ENCODE results near the gene DAG1. TPM values are rescaled to one million over a fixed set of nuclear protein-coding genes. Genes with fewer than 3 reads are reported as not detected.

DAG1 gene
- total and polyA plus RNA-seq, 2 experiments from 2014 or later = 104 to 185 TPM

DNA sequence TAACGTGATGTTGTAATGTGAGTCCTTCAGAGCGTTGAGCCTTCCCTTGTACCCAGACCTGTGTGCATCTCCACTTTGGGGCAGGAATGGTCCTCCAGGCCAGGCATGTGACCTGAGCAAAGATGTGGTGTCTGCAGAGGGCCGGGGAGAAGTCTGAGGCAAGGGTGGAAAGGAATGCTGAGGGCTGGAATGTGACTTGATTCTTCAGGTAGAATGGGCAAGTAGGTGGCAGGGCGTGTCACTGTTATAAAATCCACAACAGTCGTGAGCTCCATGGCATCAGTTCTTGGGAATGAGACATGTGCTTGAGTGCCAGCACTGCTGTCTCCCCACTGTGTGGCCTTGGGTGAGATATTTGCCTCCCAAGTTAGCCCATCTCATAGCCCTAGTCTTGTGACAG, 60.2 kb downstream of the DAG1 start:
- DNase-seq (ENCODE audit: low read depth in 1 of 2, low spot score in 1 of 2) = no peak
- no peak overlapping the region for H3K4me3 ChIP-seq
- no peaks in the 10 kb centered on the region for H3K4me1 ChIP-seq (ENCODE audit: low read depth)
- H3K27ac ChIP-seq = no peak overlapping the region
- no peaks in the 10 kb centered on the region for H3K9me3 ChIP-seq (ENCODE audit: low read depth)
- H3K36me3 ChIP-seq = peaks cover 8% of the 10 kb centered on the region
- H3K27me3 ChIP-seq = no peaks in the 10 kb centered on the region
- TF ChIP-seq CTCF (IDR thresholded peaks at IDR 0.05; ENCODE audit: low read depth, low read length) = no peak

GRCh38 chr3:49530701-49531100, 60.6 kb downstream of the DAG1 start:
- Histone ChIP-seq H3K27ac (no peak overlapping the region), H3K4me3 (no peak overlapping the region), H3K9me3 (ENCODE audit: low read depth) (no peaks in the 10 kb centered on the region), H3K4me1 (ENCODE audit: low read depth) (no peaks in the 10 kb centered on the region), H3K27me3 (no peaks in the 10 kb centered on the region), H3K36me3 (peaks cover 8% of the 10 kb centered on the region)
- DNase-seq (ENCODE audit: low read depth in 1 of 2, low spot score in 1 of 2) = no peak
- TF ChIP-seq CTCF (IDR thresholded peaks at IDR 0.05; ENCODE audit: low read depth, low read length) = no peak

- TF ChIP-seq CTCF (IDR thresholded peaks at IDR 0.05; ENCODE audit: low read depth, low read length) = no peak
- Histone ChIP-seq H3K27me3 (no peaks in the 10 kb centered on the region), H3K4me1 (ENCODE audit: low read depth) (no peaks in the 10 kb centered on the region), H3K36me3 (peaks cover 8% of the 10 kb centered on the region), H3K9me3 (ENCODE audit: low read depth) (no peaks in the 10 kb centered on the region), H3K4me3 (no peak overlapping the region), H3K27ac (no peak overlapping the region)
- no peak for DNase-seq (ENCODE audit: low read depth in 1 of 2, low spot score in 1 of 2)
Measured at GRCh38 chr3:49531218-49531617, 61.2 kb downstream of the DAG1 start.

GRCh38 chr3:49531715-49532114, 61.6 kb downstream of the DAG1 start:
- Histone ChIP-seq H3K4me1 (ENCODE audit: low read depth) (no peaks in the 10 kb centered on the region), H3K27ac (no peak overlapping the region), H3K36me3 (peaks cover 8% of the 10 kb centered on the region), H3K4me3 (no peak overlapping the region), H3K9me3 (ENCODE audit: low read depth) (no peaks in the 10 kb centered on the region), H3K27me3 (no peaks in the 10 kb centered on the region)
- no peak for DNase-seq (ENCODE audit: low read depth in 1 of 2, low spot score in 1 of 2)
- no peak for TF ChIP-seq CTCF (IDR thresholded peaks at IDR 0.05; ENCODE audit: low read depth, low read length)

DNA sequence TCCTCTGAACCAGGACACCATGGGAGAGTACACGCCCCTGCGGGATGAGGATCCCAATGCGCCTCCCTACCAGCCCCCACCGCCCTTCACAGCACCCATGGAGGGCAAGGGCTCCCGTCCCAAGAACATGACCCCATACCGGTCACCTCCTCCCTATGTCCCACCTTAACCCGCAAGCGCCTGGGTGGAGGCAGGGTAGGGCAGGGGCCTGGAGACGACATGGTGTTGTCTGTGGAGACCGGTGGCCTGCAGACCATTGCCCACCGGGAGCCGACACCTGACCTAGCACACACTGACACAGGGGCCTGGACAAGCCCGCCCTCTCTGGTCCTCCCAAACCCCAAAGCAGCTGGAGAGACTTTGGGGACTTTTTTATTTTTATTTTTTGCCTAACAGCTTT, 63.0 kb downstream of the DAG1 start:
- Histone ChIP-seq H3K36me3 (peaks cover 8% of the 10 kb centered on the region), H3K4me3 (no peak overlapping the region), H3K4me1 (ENCODE audit: low read depth) (no peaks in the 10 kb centered on the region), H3K27ac (no peak overlapping the region), H3K9me3 (ENCODE audit: low read depth) (no peaks in the 10 kb centered on the region), H3K27me3 (no peaks in the 10 kb centered on the region)
- no peak for TF ChIP-seq CTCF (IDR thresholded peaks at IDR 0.05; ENCODE audit: low read depth, low read length)
- no peak for DNase-seq (ENCODE audit: low read depth in 1 of 2, low spot score in 1 of 2)

All from cardiac muscle cell (in vitro differentiated cells and primary cell).